Astrocyte of the cerebellum (primary cell): ENCODE measurements around the gene KRT34.

Source experiments
- DNase-seq: peaks from one replicate; pipeline ENCODE4 v3.0.0-alpha.2; 2011; ENCODE audit warnings: low read depth
- H3K4me3 ChIP-seq: 2 replicates; pipeline ENCODE4 v1.5.1; 2011; ENCODE audit warnings: mild to moderate bottlenecking, low read depth, low read length, moderate library complexity
- in situ Hi-C: cut with HindIII; loops from 2 replicates; pipeline ENCODE4 v1.10.0; 2017; ENCODE audit warnings: low sequenced_read_pairs
- TF ChIP-seq, protein P1 (sequence below): IDR thresholded peaks from 2 replicates; pipeline ENCODE4 v1.5.1; 2012; ENCODE audit warnings: low read length, low read depth, moderate library complexity, mild to moderate bottlenecking; ENCODE audit errors: missing control alignments

The KRT34 gene

DNA sequence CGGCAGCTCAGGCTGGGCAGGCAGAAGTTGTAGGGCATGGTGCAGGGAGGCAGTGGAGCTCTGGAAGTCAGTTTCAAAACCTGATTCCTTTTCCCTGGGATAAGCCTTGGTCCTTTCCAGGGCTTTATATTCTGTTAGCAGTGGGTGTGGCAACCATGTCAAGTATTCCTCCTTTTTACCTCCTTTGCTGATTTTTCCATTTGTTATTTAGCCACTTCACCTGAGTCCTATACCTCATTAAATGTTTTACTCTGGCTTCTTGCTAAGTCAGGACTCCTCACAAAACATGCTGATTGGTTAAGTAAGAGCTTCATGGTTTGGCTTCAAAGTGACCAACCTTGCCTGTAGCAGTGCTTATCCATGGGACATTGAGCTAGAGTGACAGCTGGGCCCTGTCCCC lies 12.4 kb downstream of the KRT34 start, which contains the start of gene KRT33B:
Gene KRT33B, minus strand, starts transcription at position 101 of the 400 bp plus-strand sequence. Its CDS starts 63 bp downstream, at position 38.
- DNase-seq: no peak
- TF ChIP-seq, protein P1, sequence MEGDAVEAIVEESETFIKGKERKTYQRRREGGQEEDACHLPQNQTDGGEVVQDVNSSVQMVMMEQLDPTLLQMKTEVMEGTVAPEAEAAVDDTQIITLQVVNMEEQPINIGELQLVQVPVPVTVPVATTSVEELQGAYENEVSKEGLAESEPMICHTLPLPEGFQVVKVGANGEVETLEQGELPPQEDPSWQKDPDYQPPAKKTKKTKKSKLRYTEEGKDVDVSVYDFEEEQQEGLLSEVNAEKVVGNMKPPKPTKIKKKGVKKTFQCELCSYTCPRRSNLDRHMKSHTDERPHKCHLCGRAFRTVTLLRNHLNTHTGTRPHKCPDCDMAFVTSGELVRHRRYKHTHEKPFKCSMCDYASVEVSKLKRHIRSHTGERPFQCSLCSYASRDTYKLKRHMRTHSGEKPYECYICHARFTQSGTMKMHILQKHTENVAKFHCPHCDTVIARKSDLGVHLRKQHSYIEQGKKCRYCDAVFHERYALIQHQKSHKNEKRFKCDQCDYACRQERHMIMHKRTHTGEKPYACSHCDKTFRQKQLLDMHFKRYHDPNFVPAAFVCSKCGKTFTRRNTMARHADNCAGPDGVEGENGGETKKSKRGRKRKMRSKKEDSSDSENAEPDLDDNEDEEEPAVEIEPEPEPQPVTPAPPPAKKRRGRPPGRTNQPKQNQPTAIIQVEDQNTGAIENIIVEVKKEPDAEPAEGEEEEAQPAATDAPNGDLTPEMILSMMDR: no peak
- in situ Hi-C loops: no loop called here
- H3K4me3 ChIP-seq: no peak within 1 kb of the TSS

DNA sequence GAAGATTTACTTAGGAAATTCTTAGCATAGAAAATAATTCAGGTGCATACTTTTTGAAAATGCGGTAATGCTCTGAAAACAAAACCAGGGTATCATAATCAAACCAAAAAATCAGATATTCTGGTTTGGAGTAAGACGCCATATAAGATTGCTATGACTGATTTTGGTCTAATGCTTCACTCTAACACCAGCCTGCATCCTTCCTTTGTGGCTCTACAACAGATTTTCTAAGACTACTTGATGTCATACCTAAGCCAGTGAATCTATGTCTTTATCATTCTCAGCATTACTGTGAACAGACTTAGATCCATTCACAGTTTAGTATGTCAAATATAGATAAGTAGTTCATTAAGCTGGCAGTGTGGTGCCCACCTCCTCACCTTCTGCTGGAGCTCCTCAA lies 13.1 kb downstream of the KRT34 start:
- no peak overlapping the region for H3K4me3 ChIP-seq
- TF ChIP-seq, protein P1: no peak
- in situ Hi-C loops: no loop called here
- DNase-seq: no peak

DNA sequence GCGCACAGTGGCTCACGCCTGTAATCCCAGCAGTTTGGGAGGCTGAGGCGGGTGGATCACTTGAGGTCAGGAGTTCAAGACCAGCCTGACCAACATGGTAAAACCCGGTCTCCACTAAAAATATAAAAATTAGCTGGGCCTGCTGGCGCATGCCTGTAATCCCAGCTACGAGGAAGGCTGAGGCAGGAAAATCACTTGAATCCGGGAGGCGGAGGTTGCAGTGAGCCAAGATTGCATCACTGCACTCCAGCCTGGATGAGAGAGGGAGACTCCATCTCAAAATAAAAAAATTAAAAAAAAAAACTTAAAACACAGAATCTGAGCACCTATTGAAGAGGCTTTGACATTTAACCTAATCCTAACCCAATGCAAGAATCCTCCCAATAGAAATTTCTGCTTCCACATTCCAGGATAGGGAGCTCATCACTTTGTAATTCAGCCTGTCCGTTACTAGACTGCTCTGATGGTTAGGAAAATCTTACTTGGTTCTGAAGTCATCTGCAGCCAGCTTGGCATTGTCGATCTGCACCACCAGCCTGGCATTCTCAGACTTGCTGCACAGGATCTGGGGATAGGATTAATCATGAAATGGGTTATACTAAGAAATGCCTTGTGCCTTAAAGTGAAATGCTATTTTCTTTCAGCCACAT lies 14.6 kb downstream of the KRT34 start:
- H3K4me3 ChIP-seq: no peak overlapping the region
- in situ Hi-C loops: no loop called here
- TF ChIP-seq, protein P1: no peak
- DNase-seq: no peak

DNA sequence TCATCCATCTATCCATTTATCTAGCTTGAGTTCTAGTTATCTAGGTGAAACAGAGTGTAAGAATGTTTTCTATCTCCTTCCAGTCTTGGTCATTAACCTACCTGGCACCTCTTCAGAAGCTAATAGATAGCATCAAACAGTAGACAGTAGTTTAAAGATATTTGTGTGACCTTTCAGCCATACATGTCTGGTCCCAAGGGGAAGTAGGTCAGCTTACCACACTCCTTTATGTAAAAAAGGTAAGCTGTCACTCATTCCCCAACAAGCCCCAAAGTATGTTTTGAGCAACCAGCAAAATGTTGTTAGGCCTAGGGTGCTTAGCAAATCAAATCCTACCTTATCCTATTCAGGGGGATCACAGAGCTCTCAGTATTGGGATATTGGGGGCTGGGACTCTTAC lies 16.0 kb downstream of the KRT34 start:
- in situ Hi-C loops: no loop called here
- DNase-seq: no peak
- no peak overlapping the region for H3K4me3 ChIP-seq
- TF ChIP-seq, protein P1: no peak

DNA sequence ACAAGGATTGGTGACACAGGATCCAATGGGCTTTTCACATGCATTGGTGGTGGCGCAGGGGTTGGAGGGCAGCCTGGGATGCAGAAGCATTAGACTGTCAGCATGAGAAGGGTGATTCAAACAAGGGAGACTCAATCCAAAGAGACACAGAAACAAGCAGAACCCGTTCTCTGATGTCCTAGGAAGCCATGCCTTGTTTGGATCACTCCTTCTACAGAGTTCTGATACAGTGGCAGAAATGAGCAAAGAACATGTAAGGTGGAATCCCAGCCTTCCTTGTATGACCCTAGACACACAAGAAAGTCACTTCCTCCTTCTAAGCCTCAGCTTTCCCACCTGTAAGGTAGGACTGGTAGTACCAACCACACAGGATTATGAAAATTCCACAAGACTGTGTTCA lies 18.2 kb downstream of the KRT34 start:
- in situ Hi-C loops: no loop called here
- TF ChIP-seq, protein P1: no peak

DNA sequence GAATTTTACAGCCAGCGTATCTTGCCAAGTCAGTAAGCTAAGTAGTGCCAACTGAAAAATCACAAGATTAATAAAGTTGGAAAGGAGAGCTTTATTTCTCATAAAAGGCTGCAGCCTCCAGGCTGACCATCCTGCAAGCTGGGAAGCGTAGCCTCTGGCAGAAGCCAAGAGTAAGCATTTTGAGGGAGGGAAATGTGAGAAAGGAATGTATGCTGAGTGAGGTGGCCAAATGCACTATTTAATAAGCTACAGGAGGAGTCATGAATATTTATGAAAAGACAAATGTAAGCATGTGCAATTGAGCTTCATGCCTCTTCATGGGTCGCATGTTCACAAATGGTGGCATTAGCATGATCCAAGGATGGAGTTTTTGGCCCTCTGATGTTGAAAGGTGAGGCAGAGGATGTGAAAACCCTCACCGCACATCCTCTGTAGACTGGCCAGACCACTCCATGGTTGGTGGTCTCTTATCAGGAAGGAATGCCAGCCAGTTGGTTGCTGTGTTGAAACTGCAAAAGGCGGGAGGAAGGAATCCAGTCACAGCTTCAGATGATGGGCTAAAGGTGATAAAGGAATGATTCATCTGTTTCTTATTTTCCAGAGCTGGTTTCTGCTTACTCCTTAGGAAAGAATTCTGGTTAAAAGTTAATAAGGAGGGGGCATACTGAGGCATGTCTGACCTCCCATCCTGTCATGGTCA lies 21.7 kb downstream of the KRT34 start:
- TF ChIP-seq, protein P1: no peak
- DNase-seq: no peak
- in situ Hi-C loops: no loop called here

More for the DNA sequence above, 18.2 kb downstream of the KRT34 start:
- no peak for DNase-seq
- no peak overlapping the region for H3K4me3 ChIP-seq

More for the DNA sequence above, 21.7 kb downstream of the KRT34 start:
- H3K4me3 ChIP-seq: no peak overlapping the region
